GM12872 (cell line): ENCODE measurements around the gene COL6A1.

ENCODE experiments used
- CTCF ChIP-seq: IDR thresholded peaks from 3 replicates; pipeline ENCODE4 v1.5.1; 2011; ENCODE audit warnings: low read depth, mild to moderate bottlenecking, low read length, moderate library complexity; ENCODE audit not compliant: insufficient read depth

Gene COL6A1

GRCh38 chr21:46027851-46028493 lies 46.4 kb downstream of the COL6A1 start:
- no peak for TF ChIP-seq CTCF

GRCh38 chr21:46028573-46029091 lies 47.1 kb downstream of the COL6A1 start:
- no peak for TF ChIP-seq CTCF

- no peak for TF ChIP-seq CTCF
Measured at GRCh38 chr21:46029186-46029924, 47.8 kb downstream of the COL6A1 start.

GRCh38 chr21:46031484-46031883 lies 49.9 kb downstream of the COL6A1 start:
- TF ChIP-seq CTCF, result no peak

- no peak for TF ChIP-seq CTCF
Measured at GRCh38 chr21:46032100-46032499, 50.5 kb downstream of the COL6A1 start.

- no peak for TF ChIP-seq CTCF
Measured at GRCh38 chr21:46033410-46034400, 52.1 kb downstream of the COL6A1 start.
